ENCODE results near the gene CRYGB. TPM values are rescaled to one million over a fixed set of nuclear protein-coding genes. Genes with fewer than 3 reads are reported as not detected.
A peak's percentile ranks its signal among the peaks of the same experiment; 100 is the strongest.
"Not testable (repeated sequence)": the region's sequence is repeated elsewhere in the genome, so short reads cannot be mapped to it uniquely, and the experiment has no call there.

The CRYGB gene
- total RNA-seq, 4 donors from 2014 or later, result not detected

- Histone ChIP-seq H3K4me1 (peaks cover 0 to 19% (median 0%) of the 10 kb centered on the region in 4 donors), H3K9me3 (no peaks in the 10 kb centered on the region), H3K27me3 (no peaks in the 10 kb centered on the region), H3K36me3 (no peaks in the 10 kb centered on the region), H3K27ac (no peak overlapping the region), H3K4me3 (no peak overlapping the region)
- TF ChIP-seq, protein P1, sequence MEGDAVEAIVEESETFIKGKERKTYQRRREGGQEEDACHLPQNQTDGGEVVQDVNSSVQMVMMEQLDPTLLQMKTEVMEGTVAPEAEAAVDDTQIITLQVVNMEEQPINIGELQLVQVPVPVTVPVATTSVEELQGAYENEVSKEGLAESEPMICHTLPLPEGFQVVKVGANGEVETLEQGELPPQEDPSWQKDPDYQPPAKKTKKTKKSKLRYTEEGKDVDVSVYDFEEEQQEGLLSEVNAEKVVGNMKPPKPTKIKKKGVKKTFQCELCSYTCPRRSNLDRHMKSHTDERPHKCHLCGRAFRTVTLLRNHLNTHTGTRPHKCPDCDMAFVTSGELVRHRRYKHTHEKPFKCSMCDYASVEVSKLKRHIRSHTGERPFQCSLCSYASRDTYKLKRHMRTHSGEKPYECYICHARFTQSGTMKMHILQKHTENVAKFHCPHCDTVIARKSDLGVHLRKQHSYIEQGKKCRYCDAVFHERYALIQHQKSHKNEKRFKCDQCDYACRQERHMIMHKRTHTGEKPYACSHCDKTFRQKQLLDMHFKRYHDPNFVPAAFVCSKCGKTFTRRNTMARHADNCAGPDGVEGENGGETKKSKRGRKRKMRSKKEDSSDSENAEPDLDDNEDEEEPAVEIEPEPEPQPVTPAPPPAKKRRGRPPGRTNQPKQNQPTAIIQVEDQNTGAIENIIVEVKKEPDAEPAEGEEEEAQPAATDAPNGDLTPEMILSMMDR (IDR thresholded peaks at IDR 0.05), result no peak
- no peak for TF ChIP-seq POLR2A (IDR thresholded peaks at IDR 0.05)
- DNase-seq, result no peak
Measured at GRCh38 chr2:208125251-208125650, 20.7 kb downstream of the CRYGB start.

DNA sequence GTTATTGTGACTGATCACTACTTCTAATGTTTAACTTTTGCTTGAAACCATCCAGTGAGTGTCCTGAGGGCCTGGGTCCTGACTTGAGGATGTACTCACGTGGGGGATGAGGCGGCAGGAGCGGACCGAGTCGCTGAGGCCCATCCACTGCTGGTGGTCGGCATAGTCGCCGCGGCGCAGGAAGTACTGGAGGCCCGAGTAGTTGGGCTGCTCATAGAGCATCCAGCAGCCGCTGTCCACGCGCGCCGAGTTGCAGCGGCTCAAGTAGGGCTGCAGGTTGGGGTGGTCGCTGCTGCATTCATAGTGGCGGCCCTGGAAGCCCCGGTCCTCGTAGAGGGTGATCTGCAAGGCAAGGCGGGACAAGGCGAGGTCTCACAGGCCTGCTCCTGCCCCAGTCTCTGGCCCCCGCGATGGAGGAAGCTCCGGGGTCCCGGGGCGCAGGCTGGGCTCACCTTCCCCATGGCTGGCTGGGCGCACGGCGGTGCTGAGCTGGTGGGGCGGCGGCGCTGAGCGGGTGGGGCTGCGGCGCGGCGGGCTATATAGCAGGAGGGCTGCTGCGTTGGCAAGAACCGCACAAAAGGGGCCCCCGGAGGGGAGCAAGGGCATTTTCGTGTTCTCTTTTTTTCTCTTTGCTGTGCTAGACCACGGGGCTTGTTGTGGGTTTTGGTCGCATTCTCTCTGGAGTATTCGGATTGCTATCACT, 21.8 kb downstream of the CRYGB start, which contains the start of gene CRYGD:
Gene CRYGD (minus strand): TSS at position 512 of the 703 bp plus-strand sequence. CDS start 51 bp downstream, at position 461.
- H3K36me3 ChIP-seq, DNase-seq, H3K9me3 ChIP-seq, H3K27ac ChIP-seq, H3K27me3 ChIP-seq: not testable (repeated sequence)
- Histone ChIP-seq H3K4me1 (peaks cover 0 to 19% (median 0%) of the 10 kb centered on the region in 4 donors), H3K4me3 (peak within 1 kb of the TSS in 1 of 4 donors; percentile 9)

DNA sequence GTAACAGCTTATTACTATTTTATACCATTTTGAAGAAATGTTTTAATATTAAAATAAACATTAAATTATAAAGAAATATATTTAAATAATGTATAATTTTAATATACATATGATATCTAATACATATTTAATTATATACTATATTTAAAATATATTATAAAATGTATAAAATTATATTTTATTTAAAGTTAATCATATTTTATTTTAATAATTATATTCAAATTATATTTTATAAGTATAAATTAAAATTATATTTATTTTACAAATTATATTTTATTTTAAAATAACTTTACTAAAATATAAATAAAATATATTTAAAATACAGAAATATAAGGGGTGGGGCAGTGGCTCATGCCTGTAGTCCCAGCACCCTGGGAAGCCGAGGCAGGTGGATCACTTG, 23.7 kb downstream of the CRYGB start:
- TF ChIP-seq, protein P1 (IDR thresholded peaks at IDR 0.05), result no peak
- no peak for TF ChIP-seq POLR2A (IDR thresholded peaks at IDR 0.05)
- no peak for DNase-seq
- no peak overlapping the region for H3K4me3 ChIP-seq
- no peak overlapping the region for H3K27ac ChIP-seq
- H3K27me3 ChIP-seq, result no peaks in the 10 kb centered on the region
- H3K36me3 ChIP-seq, result no peaks in the 10 kb centered on the region
- H3K9me3 ChIP-seq, result no peaks in the 10 kb centered on the region
- H3K4me1 ChIP-seq, result peaks cover 0 to 19% (median 0%) of the 10 kb centered on the region in 4 donors

DNA sequence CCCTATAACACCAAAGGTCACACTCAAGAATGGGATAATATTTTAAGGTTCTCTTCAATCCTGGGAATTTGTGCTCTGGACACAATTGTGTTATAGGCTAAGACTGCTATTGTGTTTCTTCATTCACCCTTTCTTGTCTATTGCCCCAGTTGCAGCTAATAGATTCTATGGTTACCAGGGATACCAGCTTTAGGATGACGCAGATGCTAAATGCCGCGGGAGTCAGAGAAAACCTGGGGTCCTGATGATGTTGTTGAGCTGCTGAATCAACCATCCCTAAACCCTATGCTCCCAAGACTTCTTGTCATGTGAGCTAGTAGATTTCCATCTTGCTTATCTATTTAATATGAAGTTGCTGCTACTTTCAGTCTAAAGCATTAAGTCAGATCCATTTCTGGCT, 27.0 kb downstream of the CRYGB start:
- Histone ChIP-seq H3K9me3 (no peaks in the 10 kb centered on the region), H3K27me3 (no peaks in the 10 kb centered on the region), H3K4me3 (no peak overlapping the region), H3K36me3 (no peaks in the 10 kb centered on the region), H3K27ac (no peak overlapping the region), H3K4me1 (no peaks in the 10 kb centered on the region)
- DNase-seq, result no peak
- TF ChIP-seq POLR2A (IDR thresholded peaks at IDR 0.05), result no peak
- TF ChIP-seq, protein P1 (IDR thresholded peaks at IDR 0.05), result no peak

- not testable (repeated sequence) for H3K27ac ChIP-seq, DNase-seq, H3K36me3 ChIP-seq, H3K4me3 ChIP-seq, H3K9me3 ChIP-seq, H3K4me1 ChIP-seq, H3K27me3 ChIP-seq
Measured at GRCh38 chr2:208117390-208117789, 28.6 kb downstream of the CRYGB start.

- H3K27me3 ChIP-seq, result no peaks in the 10 kb centered on the region
- H3K36me3 ChIP-seq, result no peaks in the 10 kb centered on the region
- no peak overlapping the region for H3K27ac ChIP-seq
- DNase-seq, result no peak
- H3K9me3 ChIP-seq, result no peaks in the 10 kb centered on the region
- TF ChIP-seq POLR2A (IDR thresholded peaks at IDR 0.05), result no peak
- TF ChIP-seq, protein P1 (IDR thresholded peaks at IDR 0.05), result no peak
- no peak overlapping the region for H3K4me3 ChIP-seq
- H3K4me1 ChIP-seq, result peaks cover 0 to 8% (median 0%) of the 10 kb centered on the region in 4 donors
Measured at GRCh38 chr2:208112969-208113368, 33.0 kb downstream of the CRYGB start.

DNA sequence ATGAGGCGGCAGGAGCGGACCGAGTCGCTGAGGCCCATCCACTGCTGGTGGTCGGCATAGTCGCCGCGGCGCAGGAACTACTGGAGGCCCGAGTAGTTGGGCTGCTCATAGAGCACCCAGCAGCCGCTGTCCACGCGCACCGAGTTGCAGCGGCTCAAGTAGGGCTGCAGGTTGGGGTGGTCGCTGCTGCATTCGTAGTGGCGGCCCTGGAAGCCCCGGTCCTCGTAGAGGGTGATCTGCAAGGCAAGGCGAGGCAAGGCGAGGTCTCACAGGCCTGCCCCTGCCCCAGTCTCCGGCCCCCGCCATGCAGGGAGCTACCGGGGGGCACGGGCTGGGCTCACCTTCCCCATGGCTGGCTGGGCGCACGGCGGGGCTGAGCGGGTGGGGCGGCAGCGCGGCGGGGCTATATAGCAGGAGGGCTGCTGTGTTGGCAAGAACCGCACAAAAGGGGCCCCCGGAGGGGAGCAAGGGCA, 33.6 kb downstream of the CRYGB start:
- not testable (repeated sequence) for H3K9me3 ChIP-seq, H3K27ac ChIP-seq, H3K27me3 ChIP-seq, H3K4me3 ChIP-seq, DNase-seq, H3K4me1 ChIP-seq, H3K36me3 ChIP-seq

Data from Peyer's patch (tissue), 4 donors.